ENCODE results near the gene MS4A14.
"Not testable (repeated sequence)": the region's sequence is repeated elsewhere in the genome, so short reads cannot be mapped to it uniquely, and the experiment has no call there.

MS4A14 gene

GRCh38 chr11:60362241-60362640, 34.0 kb upstream of the MS4A14 start:
- TF ChIP-seq CTCF (IDR thresholded peaks at IDR 0.05; ENCODE audit: low read depth, low read length, missing control alignments): no peak
- no peak for DNase-seq (ENCODE audit: extremely low read depth, low read depth)
- H3K4me3 ChIP-seq (replicated peaks; ENCODE audit: low read depth, low read length): no peak overlapping the region

- peak; percentile 62 for TF ChIP-seq CTCF (IDR thresholded peaks at IDR 0.05; ENCODE audit: low read depth, low read length, missing control alignments)
- peak; percentile 14 for DNase-seq (ENCODE audit: extremely low read depth, low read depth)
- no peak overlapping the region for H3K4me3 ChIP-seq (replicated peaks; ENCODE audit: low read depth, low read length)
Observed at GRCh38 chr11:60363542-60364470, 32.5 kb upstream of the MS4A14 start.

- not testable (repeated sequence) for DNase-seq (ENCODE audit: extremely low read depth, low read depth); H3K4me3 ChIP-seq (replicated peaks; ENCODE audit: low read depth, low read length)
Observed at GRCh38 chr11:60366262-60366904, 29.9 kb upstream of the MS4A14 start.

GRCh38 chr11:60367009-60367408, 29.2 kb upstream of the MS4A14 start:
- no peak overlapping the region for H3K4me3 ChIP-seq (replicated peaks; ENCODE audit: low read depth, low read length)
- DNase-seq (ENCODE audit: extremely low read depth, low read depth): no peak

GRCh38 chr11:60367896-60368295, 28.4 kb upstream of the MS4A14 start:
- TF ChIP-seq CTCF (IDR thresholded peaks at IDR 0.05; ENCODE audit: low read depth, low read length, missing control alignments): no peak
- H3K4me3 ChIP-seq (replicated peaks; ENCODE audit: low read depth, low read length): no peak overlapping the region
- DNase-seq (ENCODE audit: extremely low read depth, low read depth): no peak

More at GRCh38 chr11:60367009-60367408, 29.2 kb upstream of the MS4A14 start:
- no peak for TF ChIP-seq CTCF (IDR thresholded peaks at IDR 0.05; ENCODE audit: low read depth, low read length, missing control alignments)

GRCh38 chr11:60370252-60370810, 25.9 kb upstream of the MS4A14 start:
- no peak for DNase-seq (ENCODE audit: extremely low read depth, low read depth)
- TF ChIP-seq CTCF (IDR thresholded peaks at IDR 0.05; ENCODE audit: low read depth, low read length, missing control alignments): no peak
- no peak overlapping the region for H3K4me3 ChIP-seq (replicated peaks; ENCODE audit: low read depth, low read length)

GRCh38 chr11:60370811-60371298, 25.4 kb upstream of the MS4A14 start:
- no peak for DNase-seq (ENCODE audit: extremely low read depth, low read depth)
- no peak overlapping the region for H3K4me3 ChIP-seq (replicated peaks; ENCODE audit: low read depth, low read length)
- TF ChIP-seq CTCF (IDR thresholded peaks at IDR 0.05; ENCODE audit: low read depth, low read length, missing control alignments): no peak

Data from HFF-Myc (cell line).